Esophagus muscularis mucosa (tissue), 4 donors: ENCODE measurements around the gene TREML4. TPM values are rescaled to one million over a fixed set of nuclear protein-coding genes. Genes with fewer than 3 reads are reported as not detected.

Experiments used
- DNase-seq: peaks from one replicate; pipeline ENCODE4 v3.0.0-alpha.2; 2017; ENCODE audit errors: extremely low spot score
- H3K27ac ChIP-seq, 4 donors: fragments of 200-600 bp; sonication (generic); replicated peaks in 1 of 4; 1 replicate in 3 of 4; 2 replicates in 1 of 4; pipeline ENCODE4 v1.5.1; 2016 to 2019; ENCODE audit warnings: mild to moderate bottlenecking in 1 of 4
- H3K27me3 ChIP-seq, 4 donors: fragments of 200-600 bp; sonication (generic); one replicate each; pipeline versions ENCODE4 v1.5.1 to v1.6.0; 2016 to 2019
- H3K36me3 ChIP-seq, 4 donors: fragments of 200-600 bp; sonication (generic); one replicate each; pipeline ENCODE4 v1.5.1; 2016 to 2019
- H3K4me1 ChIP-seq, 4 donors: fragments of 200-600 bp; sonication (generic); one replicate each; pipeline ENCODE4 v1.5.1; 2016 to 2019
- H3K4me3 ChIP-seq, 4 donors: fragments of 200-600 bp; sonication (generic); 1 replicate in 2 of 4; 2 replicates in 2 of 4; pipeline ENCODE4 v1.5.1; 2016 to 2019; ENCODE audit warnings: mild to moderate bottlenecking in 4 of 4, moderate library complexity in 1 of 4
- H3K9me3 ChIP-seq, 4 donors: fragments of 200-600 bp; sonication (generic); 1 replicate in 3 of 4; 2 replicates in 1 of 4; pipeline ENCODE4 v1.5.1; 2016 to 2019
- EP300 ChIP-seq: sonication (generic); formaldehyde crosslinking; IDR thresholded peaks from one replicate; pipeline ENCODE4 v1.6.1; 2017; ENCODE audit warnings: antibody characterized with exemption
- POLR2A ChIP-seq: fragments of 450-650 bp; IDR thresholded peaks from one replicate; pipeline ENCODE4 v1.6.1; 2017; ENCODE audit warnings: antibody characterized with exemption, moderate library complexity, mild to moderate bottlenecking, low read depth
- POLR2AphosphoS5 ChIP-seq, 2 donors: sonication (generic); formaldehyde crosslinking; IDR thresholded peaks; one replicate each; pipeline ENCODE4 v1.6.1; 2017; ENCODE audit warnings: antibody characterized with exemption in 2 of 2
- WGBS: methylation state at CpG from one replicate; pipeline ENCODE4 v1.1.5; 2018; 5-methylcytosine and 5-hydroxymethylcytosine counted together
- intact Hi-C: fragments of 100-400 bp; cut with DNase I; formaldehyde crosslinking; loops from one replicate; pipeline ENCODE4 v1.15.1; 2023
- total RNA-seq, 4 donors: library from RNA; depleted of rRNA; stranded (reverse); fragments of >200 nt; gene quantifications; one replicate each; pipeline versions ENCODE4 v1.1.0 to v1.2.1, GENCODE V29; 2016
- TF ChIP-seq, protein P1 (sequence below), 3 experiments: fragments of 200-600 bp in 2 of 3; fragments of 450-650 bp in 1 of 3; sonication (generic) in 2 of 3; IDR thresholded peaks; one replicate each; pipeline ENCODE4 v1.5.1; 2017 to 2019; ENCODE audit warnings: antibody characterized with exemption in 3 of 3, mild to moderate bottlenecking in 2 of 3, moderate library complexity in 1 of 3

The TREML4 gene
- not detected for total RNA-seq

- 70% methylated on average over 5 of the region's 5 CpGs for WGBS
- Histone ChIP-seq H3K27ac (no peak within 1 kb of the TSS), H3K9me3 (no peaks in the 10 kb centered on the region), H3K4me1 (no peaks in the 10 kb centered on the region), H3K27me3 (peaks cover 0 to 56% (median 11%) of the 10 kb centered on the region in 4 donors), H3K36me3 (no peaks in the 10 kb centered on the region), H3K4me3 (no peak within 1 kb of the TSS)
- intact Hi-C loops = no loop called here
- no peak for DNase-seq
- TF ChIP-seq, protein P1, sequence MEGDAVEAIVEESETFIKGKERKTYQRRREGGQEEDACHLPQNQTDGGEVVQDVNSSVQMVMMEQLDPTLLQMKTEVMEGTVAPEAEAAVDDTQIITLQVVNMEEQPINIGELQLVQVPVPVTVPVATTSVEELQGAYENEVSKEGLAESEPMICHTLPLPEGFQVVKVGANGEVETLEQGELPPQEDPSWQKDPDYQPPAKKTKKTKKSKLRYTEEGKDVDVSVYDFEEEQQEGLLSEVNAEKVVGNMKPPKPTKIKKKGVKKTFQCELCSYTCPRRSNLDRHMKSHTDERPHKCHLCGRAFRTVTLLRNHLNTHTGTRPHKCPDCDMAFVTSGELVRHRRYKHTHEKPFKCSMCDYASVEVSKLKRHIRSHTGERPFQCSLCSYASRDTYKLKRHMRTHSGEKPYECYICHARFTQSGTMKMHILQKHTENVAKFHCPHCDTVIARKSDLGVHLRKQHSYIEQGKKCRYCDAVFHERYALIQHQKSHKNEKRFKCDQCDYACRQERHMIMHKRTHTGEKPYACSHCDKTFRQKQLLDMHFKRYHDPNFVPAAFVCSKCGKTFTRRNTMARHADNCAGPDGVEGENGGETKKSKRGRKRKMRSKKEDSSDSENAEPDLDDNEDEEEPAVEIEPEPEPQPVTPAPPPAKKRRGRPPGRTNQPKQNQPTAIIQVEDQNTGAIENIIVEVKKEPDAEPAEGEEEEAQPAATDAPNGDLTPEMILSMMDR (IDR thresholded peaks at IDR 0.05) = no peak
- TF ChIP-seq POLR2A = no peak
- TF ChIP-seq POLR2AphosphoS5 (IDR thresholded peaks at IDR 0.05) = no peak
- no peak for TF ChIP-seq EP300
Measured at GRCh38 chr6:41228096-41228495, at the start of gene TREML4. TSS of gene TREML4 (plus strand) at chr6:41228349. CDS start at chr6:41228428, 79 bp downstream.

- no peak overlapping the region for H3K27ac ChIP-seq
- no peak for TF ChIP-seq POLR2A
- no peak for TF ChIP-seq EP300
- TF ChIP-seq, protein P1 (IDR thresholded peaks at IDR 0.05) = no peak
- TF ChIP-seq POLR2AphosphoS5 (IDR thresholded peaks at IDR 0.05) = no peak
- no peaks in the 10 kb centered on the region for H3K9me3 ChIP-seq
- intact Hi-C loops = no loop called here
- H3K4me1 ChIP-seq = no peaks in the 10 kb centered on the region
- H3K27me3 ChIP-seq = peaks cover 0 to 32% (median 0%) of the 10 kb centered on the region in 4 donors
- H3K36me3 ChIP-seq = no peaks in the 10 kb centered on the region
- 89% methylated on average over 4 of the region's 4 CpGs for WGBS
- no peak overlapping the region for H3K4me3 ChIP-seq
- DNase-seq = no peak
Measured at GRCh38 chr6:41179163-41179562, 49.0 kb upstream of the TREML4 start.

- Histone ChIP-seq H3K4me1 (no peaks in the 10 kb centered on the region), H3K27me3 (peaks cover 0 to 32% (median 0%) of the 10 kb centered on the region in 4 donors), H3K4me3 (no peak overlapping the region), H3K36me3 (no peaks in the 10 kb centered on the region), H3K9me3 (no peaks in the 10 kb centered on the region), H3K27ac (no peak overlapping the region)
- WGBS = 100% methylated on average over 1 of the region's 1 CpG
- no peak for DNase-seq
- intact Hi-C loops = no loop called here
- TF ChIP-seq EP300 (no peak), POLR2AphosphoS5 (IDR thresholded peaks at IDR 0.05) (no peak)
- TF ChIP-seq, protein P1 (IDR thresholded peaks at IDR 0.05) = no peak
Measured at GRCh38 chr6:41181566-41181965, 46.6 kb upstream of the TREML4 start.

- Histone ChIP-seq H3K4me3 (no peak overlapping the region), H3K9me3 (no peaks in the 10 kb centered on the region), H3K36me3 (no peaks in the 10 kb centered on the region), H3K27ac (no peak overlapping the region), H3K27me3 (peaks cover 0 to 24% (median 0%) of the 10 kb centered on the region in 4 donors), H3K4me1 (no peaks in the 10 kb centered on the region)
- TF ChIP-seq, protein P1 (IDR thresholded peaks at IDR 0.05) = peak in 1 of 3 experiments; percentile 34
- no peak for TF ChIP-seq POLR2AphosphoS5 (IDR thresholded peaks at IDR 0.05)
- WGBS = 79% methylated on average over 4 of the region's 4 CpGs
- no peak for DNase-seq
- intact Hi-C loops = no loop called here
Measured at GRCh38 chr6:41182069-41183034, 45.8 kb upstream of the TREML4 start.
